Activated naive CD4-positive, alpha-beta T cell treated with anti-CD3 and anti-CD28 coated beads, Interleukin-2, amount 10 ng/mL, durations not matched to agents 7 days and 5 days (primary cell): ENCODE results near the gene EDA.

Experiments
- CTCF ChIA-PET: fragments of 350-600 bp; sonication (Branson Sonifier 250); formaldehyde crosslinking; loops from one replicate; lab custom pipeline; 2021; ENCODE audit warnings: antibody characterized with exemption; lab: Charles Lee
- DNase-seq: peaks from one replicate; pipeline ENCODE4 v3.0.0-alpha.2; 2020
- H3K27ac Mint-ChIP-seq: one replicate; pipeline ENCODE4 v1.8.0; 2021; ENCODE audit warnings: mild to moderate bottlenecking, moderate library complexity, mixed read lengths
- H3K27me3 Mint-ChIP-seq: one replicate; pipeline ENCODE4 v1.8.0; 2021; ENCODE audit warnings: mild to moderate bottlenecking, mixed read lengths
- H3K36me3 Mint-ChIP-seq: one replicate; pipeline ENCODE4 v1.8.0; 2021; ENCODE audit warnings: mixed read lengths
- H3K4me1 Mint-ChIP-seq: one replicate; pipeline ENCODE4 v1.8.0; 2021; ENCODE audit warnings: mixed read lengths
- H3K4me3 Mint-ChIP-seq: one replicate; pipeline ENCODE4 v1.8.0; 2021; ENCODE audit warnings: mild to moderate bottlenecking, moderate library complexity, mixed read lengths
- H3K9me3 Mint-ChIP-seq: one replicate; pipeline ENCODE4 v1.8.0; 2021; ENCODE audit warnings: mixed read lengths

The EDA gene

GRCh38 chrX:70054391-70054790 lies 438.5 kb downstream of the EDA start:
- Mint-ChIP-seq H3K36me3 (no peaks in the 10 kb centered on the region), H3K4me1 (no peaks in the 10 kb centered on the region), H3K27ac (no peak overlapping the region)

DNA sequence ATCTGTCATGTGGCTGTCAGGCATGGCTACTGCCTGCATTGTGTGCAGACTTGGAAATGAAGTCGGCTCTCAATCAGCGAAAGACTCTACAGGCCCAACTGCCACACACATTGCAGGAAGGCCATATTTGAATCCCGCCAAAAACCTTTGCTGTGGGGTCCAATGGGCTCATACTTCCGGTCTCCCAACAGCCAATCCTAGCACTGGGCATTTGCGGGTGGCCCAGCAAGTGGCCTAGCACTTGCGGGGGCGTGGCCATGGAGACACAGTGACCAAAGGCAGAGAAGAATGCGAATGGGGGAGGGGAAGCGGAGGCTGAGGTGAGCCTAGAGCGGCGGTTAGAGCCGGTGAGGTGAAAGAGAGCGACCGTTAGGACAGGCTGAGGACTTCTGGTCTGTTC lies 446.2 kb downstream of the EDA start, which contains the start of gene OTUD6A:
TSS of gene OTUD6A (plus strand) at position 382 of the 400 bp plus-strand sequence. CDS start 68 bp downstream, outside the sequence.
- no peak within 1 kb of the TSS for H3K4me3 Mint-ChIP-seq
- CTCF ChIA-PET = no interaction called here
- H3K9me3 Mint-ChIP-seq = no peaks in the 10 kb centered on the region
- DNase-seq = no peak
- H3K27ac Mint-ChIP-seq = no peak within 1 kb of the TSS
- no peaks in the 10 kb centered on the region for H3K36me3 Mint-ChIP-seq
- H3K27me3 Mint-ChIP-seq = peaks cover 8% of the 10 kb centered on the region
- no peaks in the 10 kb centered on the region for H3K4me1 Mint-ChIP-seq

More at GRCh38 chrX:70054391-70054790, 438.5 kb downstream of the EDA start:
- H3K9me3 Mint-ChIP-seq = no peaks in the 10 kb centered on the region
- no peak overlapping the region for H3K4me3 Mint-ChIP-seq
- DNase-seq = no peak
- H3K27me3 Mint-ChIP-seq = peaks cover 4% of the 10 kb centered on the region
- CTCF ChIA-PET = no interaction called here

- H3K27me3 Mint-ChIP-seq = peaks cover 8% of the 10 kb centered on the region
- H3K27ac Mint-ChIP-seq = no peak overlapping the region
- no peak overlapping the region for H3K4me3 Mint-ChIP-seq
- no peak for DNase-seq
- no peaks in the 10 kb centered on the region for H3K36me3 Mint-ChIP-seq
- CTCF ChIA-PET = no interaction called here
- H3K9me3 Mint-ChIP-seq = no peaks in the 10 kb centered on the region
- no peaks in the 10 kb centered on the region for H3K4me1 Mint-ChIP-seq
Observed at GRCh38 chrX:70062961-70063550, 447.1 kb downstream of the EDA start.

DNA sequence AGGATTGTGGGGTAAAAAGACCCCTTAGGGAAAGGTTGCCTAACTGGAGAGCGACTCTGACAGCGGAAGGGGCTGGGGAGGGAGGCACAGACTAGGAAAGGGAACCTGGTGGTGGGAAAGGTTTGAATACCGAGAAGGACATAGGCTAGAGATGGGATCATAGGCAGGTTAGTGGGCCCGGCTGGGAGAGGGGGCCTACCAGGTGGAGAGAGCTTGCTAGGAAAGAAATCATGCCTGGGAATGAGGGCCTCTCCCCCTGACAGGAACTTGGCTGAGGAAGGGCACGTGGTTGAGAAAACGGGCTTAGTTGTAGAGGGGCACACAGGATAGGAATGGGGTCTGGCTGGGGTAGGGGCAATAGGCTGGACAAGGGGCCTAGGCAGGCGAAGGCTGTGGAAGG lies 450.7 kb downstream of the EDA start:
- Mint-ChIP-seq H3K4me1 (no peaks in the 10 kb centered on the region), H3K36me3 (no peaks in the 10 kb centered on the region), H3K27me3 (peaks cover 8% of the 10 kb centered on the region), H3K9me3 (no peaks in the 10 kb centered on the region), H3K4me3 (no peak overlapping the region), H3K27ac (no peak overlapping the region)
- CTCF ChIA-PET = no interaction called here
- no peak for DNase-seq

GRCh38 chrX:70079297-70079696 lies 463.4 kb downstream of the EDA start:
- no peak for DNase-seq
- H3K27ac Mint-ChIP-seq = no peak overlapping the region
- H3K4me1 Mint-ChIP-seq = no peaks in the 10 kb centered on the region
- H3K4me3 Mint-ChIP-seq = no peak overlapping the region
- H3K9me3 Mint-ChIP-seq = no peaks in the 10 kb centered on the region
- CTCF ChIA-PET = no interaction called here
- H3K36me3 Mint-ChIP-seq = no peaks in the 10 kb centered on the region
- H3K27me3 Mint-ChIP-seq = no peaks in the 10 kb centered on the region

DNA sequence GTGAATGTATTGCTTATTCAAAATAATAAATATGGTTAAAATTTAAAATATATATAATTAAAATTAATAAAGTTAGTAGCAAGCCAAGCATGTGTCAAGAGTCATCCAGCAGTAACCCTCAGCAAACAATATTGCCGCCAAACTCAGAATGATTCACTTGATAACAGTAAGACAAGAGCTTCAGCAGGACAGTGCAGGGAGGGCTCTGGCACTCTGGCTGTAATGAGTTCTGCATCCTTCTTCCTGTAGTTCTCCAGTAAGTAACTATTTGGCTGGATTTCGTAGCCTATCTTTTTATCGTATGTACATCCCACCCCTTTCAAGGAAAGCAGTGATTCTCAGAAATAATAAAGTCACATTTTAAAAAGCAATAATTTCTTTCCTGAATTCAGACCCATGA lies 464.0 kb downstream of the EDA start:
- H3K27me3 Mint-ChIP-seq = no peaks in the 10 kb centered on the region
- no peaks in the 10 kb centered on the region for H3K36me3 Mint-ChIP-seq
- no peak for DNase-seq
- no peak overlapping the region for H3K27ac Mint-ChIP-seq
- no peaks in the 10 kb centered on the region for H3K4me1 Mint-ChIP-seq
- no peak overlapping the region for H3K4me3 Mint-ChIP-seq
- H3K9me3 Mint-ChIP-seq = no peaks in the 10 kb centered on the region
- CTCF ChIA-PET = no interaction called here

- Mint-ChIP-seq H3K36me3 (no peaks in the 10 kb centered on the region), H3K4me3 (no peak overlapping the region), H3K27me3 (no peaks in the 10 kb centered on the region), H3K27ac (no peak overlapping the region), H3K9me3 (no peaks in the 10 kb centered on the region), H3K4me1 (no peaks in the 10 kb centered on the region)
- CTCF ChIA-PET = interaction anchor here (1.0 kb wide), 1 partner anchor 14 kb away, joined by 4 read pairs; no protein-coding TSS in a partner anchor
- no peak for DNase-seq
Observed at GRCh38 chrX:70082723-70083122, 466.8 kb downstream of the EDA start.

- Mint-ChIP-seq H3K4me1 (peaks cover 2% of the 10 kb centered on the region), H3K27ac (no peak overlapping the region), H3K4me3 (no peak overlapping the region), H3K9me3 (no peaks in the 10 kb centered on the region), H3K27me3 (peaks cover 4% of the 10 kb centered on the region), H3K36me3 (no peaks in the 10 kb centered on the region)
- CTCF ChIA-PET = no interaction called here
- no peak for DNase-seq
Observed at GRCh38 chrX:70084592-70085240, 468.8 kb downstream of the EDA start.

- no peak for DNase-seq
- Mint-ChIP-seq H3K4me1 (peaks cover 4% of the 10 kb centered on the region), H3K36me3 (no peaks in the 10 kb centered on the region), H3K4me3 (no peak overlapping the region), H3K9me3 (no peaks in the 10 kb centered on the region), H3K27me3 (peaks cover 4% of the 10 kb centered on the region), H3K27ac (no peak overlapping the region)
- CTCF ChIA-PET = interaction anchor here (1.0 kb wide), 1 partner anchor 10 kb away, joined by 3 read pairs; no protein-coding TSS in a partner anchor
Observed at GRCh38 chrX:70087857-70088630, 472.1 kb downstream of the EDA start.

DNA sequence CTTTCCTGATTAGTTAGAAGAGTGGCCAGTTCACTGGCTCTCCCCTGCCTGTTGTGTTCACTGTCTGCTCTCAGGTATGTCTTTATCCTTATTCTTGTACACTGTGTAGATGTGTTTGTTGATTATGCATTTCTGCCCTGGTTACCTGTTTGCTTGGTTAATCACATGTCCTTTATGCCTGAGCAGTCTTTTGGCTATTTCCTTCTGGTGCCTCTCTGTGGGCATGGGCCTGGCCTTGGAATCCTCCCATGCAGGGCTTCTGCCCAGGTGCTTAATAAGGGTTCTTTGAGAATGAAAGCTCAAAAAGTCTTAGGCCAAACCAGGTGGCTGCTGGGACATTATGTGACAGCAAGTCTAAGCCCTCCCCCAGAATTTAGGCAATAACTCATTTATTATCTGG lies 472.8 kb downstream of the EDA start:
- no peak for DNase-seq
- Mint-ChIP-seq H3K4me1 (peaks cover 4% of the 10 kb centered on the region), H3K9me3 (no peaks in the 10 kb centered on the region), H3K4me3 (no peak overlapping the region), H3K36me3 (no peaks in the 10 kb centered on the region), H3K27ac (no peak overlapping the region), H3K27me3 (peaks cover 4% of the 10 kb centered on the region)
- CTCF ChIA-PET = interaction anchor here (1.0 kb wide), 1 partner anchor 9 kb away, joined by 3 read pairs; no protein-coding TSS in a partner anchor
